ENCODE data around the gene WHRN.

WHRN gene

DNA sequence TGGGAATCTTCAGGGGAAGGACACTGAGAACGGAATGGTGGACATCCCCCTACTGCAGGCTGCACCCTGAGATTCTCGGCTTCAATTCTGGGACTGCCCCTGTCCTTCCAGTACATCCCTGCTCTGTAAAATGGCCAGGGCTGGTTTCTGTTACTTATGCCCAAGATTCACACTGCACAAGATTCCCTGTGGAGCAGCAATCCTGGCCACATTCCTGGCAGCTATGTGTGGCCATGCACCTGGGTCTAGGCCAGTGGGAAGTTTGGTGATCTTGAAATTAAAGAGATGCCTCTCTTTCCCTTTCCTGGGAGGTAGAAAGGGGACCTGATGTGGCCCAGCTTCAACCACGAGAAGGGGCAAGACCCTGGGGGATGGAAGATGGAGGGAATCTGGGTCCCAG lies 27.6 kb downstream of the WHRN start:
- no peak for DNase-seq (ENCODE audit: low spot score)
- TF ChIP-seq, protein P1, sequence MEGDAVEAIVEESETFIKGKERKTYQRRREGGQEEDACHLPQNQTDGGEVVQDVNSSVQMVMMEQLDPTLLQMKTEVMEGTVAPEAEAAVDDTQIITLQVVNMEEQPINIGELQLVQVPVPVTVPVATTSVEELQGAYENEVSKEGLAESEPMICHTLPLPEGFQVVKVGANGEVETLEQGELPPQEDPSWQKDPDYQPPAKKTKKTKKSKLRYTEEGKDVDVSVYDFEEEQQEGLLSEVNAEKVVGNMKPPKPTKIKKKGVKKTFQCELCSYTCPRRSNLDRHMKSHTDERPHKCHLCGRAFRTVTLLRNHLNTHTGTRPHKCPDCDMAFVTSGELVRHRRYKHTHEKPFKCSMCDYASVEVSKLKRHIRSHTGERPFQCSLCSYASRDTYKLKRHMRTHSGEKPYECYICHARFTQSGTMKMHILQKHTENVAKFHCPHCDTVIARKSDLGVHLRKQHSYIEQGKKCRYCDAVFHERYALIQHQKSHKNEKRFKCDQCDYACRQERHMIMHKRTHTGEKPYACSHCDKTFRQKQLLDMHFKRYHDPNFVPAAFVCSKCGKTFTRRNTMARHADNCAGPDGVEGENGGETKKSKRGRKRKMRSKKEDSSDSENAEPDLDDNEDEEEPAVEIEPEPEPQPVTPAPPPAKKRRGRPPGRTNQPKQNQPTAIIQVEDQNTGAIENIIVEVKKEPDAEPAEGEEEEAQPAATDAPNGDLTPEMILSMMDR (IDR thresholded peaks at IDR 0.05; ENCODE audit: extremely low read depth, missing control alignments): no peak

GRCh38 chr9:114476891-114477469 lies 28.3 kb downstream of the WHRN start:
- TF ChIP-seq, protein P1 (IDR thresholded peaks at IDR 0.05; ENCODE audit: extremely low read depth, missing control alignments): no peak
- no peak for DNase-seq (ENCODE audit: low spot score)

DNA sequence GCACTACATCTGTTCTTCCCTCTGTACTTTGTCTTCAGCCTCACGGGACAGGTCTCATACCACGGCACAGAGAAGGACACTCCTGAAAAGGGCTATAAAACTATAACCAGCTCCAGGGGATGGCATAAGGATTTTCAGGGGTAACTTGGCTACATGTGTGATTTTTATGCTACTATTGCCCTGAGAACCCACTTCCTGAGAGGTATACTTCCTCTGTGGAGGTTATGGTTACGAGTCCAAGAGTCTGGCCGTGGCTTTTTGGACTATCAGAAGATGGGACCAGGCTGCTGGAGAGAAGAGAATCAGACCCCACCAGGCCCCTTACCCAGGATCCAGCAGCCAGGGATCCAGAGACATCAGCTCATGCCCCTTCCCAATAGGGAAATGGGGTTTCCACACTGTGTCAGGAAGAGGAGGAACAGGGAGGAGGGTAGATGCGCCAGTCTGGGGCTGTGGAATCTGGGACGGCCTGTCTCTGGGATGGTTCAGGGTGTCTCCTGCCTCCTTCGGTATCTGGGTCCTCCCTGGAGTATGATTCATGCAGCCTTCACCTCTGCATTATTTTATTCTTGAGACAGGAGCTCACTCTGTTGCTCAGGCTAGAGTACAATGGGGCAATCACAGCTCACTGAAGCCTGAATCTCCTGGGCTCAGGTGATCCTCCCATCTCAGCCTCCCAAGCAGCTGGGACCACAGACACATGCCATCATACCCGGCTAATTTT lies 29.7 kb downstream of the WHRN start:
- no peak for DNase-seq (ENCODE audit: low spot score)
- TF ChIP-seq, protein P1 (IDR thresholded peaks at IDR 0.05; ENCODE audit: extremely low read depth, missing control alignments): no peak

DNA sequence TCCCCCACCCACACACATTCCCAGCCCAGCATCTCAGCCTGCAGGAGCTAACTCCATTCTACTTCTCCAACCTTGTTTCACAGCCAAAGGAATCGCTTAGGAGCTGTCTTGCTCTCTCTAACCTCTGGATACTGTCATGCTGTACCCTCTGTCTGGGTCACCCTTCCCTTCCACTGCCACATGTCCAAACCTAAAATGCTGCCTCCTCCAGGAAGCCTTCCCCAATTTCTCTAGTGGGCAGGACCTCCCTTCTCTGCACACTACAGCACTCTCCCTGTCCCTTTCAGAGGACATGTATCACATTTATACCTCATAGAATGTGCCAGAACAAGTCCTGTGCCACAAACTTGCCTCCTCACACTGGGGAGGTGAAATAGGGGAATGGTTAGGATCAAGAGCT lies 30.8 kb downstream of the WHRN start:
- TF ChIP-seq, protein P1 (IDR thresholded peaks at IDR 0.05; ENCODE audit: extremely low read depth, missing control alignments): no peak
- DNase-seq (ENCODE audit: low spot score): no peak

- DNase-seq (ENCODE audit: low spot score): no peak
- TF ChIP-seq, protein P1 (IDR thresholded peaks at IDR 0.05; ENCODE audit: extremely low read depth, missing control alignments): no peak
Measured at GRCh38 chr9:114473447-114473801, 31.8 kb downstream of the WHRN start.

GRCh38 chr9:114472765-114473446 lies 32.4 kb downstream of the WHRN start:
- no peak for DNase-seq (ENCODE audit: low spot score)
- TF ChIP-seq, protein P1 (IDR thresholded peaks at IDR 0.05; ENCODE audit: extremely low read depth, missing control alignments): no peak

DNA sequence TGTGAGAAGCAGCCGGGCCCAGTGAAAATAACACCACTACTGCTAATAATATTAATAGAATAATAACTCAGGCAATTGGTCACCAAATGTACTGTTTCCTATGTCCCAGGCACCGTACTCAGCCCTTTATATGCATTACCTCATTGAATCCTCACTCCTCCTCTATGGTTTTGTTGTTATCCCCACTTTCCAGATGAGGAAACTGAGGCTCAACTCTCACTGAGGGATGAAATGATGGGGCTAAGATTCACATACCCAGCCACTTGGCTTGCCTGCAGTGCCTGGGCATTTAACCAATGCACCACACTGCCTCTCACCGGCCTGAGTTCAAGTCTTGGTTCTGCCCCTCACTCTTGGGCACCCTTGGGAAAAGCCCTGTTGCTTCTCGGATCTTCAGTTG lies 34.1 kb downstream of the WHRN start:
- DNase-seq (ENCODE audit: low spot score): no peak
- TF ChIP-seq, protein P1 (IDR thresholded peaks at IDR 0.05; ENCODE audit: extremely low read depth, missing control alignments): no peak
